ENCODE measurements around the gene GDNF.

Gene GDNF

DNA sequence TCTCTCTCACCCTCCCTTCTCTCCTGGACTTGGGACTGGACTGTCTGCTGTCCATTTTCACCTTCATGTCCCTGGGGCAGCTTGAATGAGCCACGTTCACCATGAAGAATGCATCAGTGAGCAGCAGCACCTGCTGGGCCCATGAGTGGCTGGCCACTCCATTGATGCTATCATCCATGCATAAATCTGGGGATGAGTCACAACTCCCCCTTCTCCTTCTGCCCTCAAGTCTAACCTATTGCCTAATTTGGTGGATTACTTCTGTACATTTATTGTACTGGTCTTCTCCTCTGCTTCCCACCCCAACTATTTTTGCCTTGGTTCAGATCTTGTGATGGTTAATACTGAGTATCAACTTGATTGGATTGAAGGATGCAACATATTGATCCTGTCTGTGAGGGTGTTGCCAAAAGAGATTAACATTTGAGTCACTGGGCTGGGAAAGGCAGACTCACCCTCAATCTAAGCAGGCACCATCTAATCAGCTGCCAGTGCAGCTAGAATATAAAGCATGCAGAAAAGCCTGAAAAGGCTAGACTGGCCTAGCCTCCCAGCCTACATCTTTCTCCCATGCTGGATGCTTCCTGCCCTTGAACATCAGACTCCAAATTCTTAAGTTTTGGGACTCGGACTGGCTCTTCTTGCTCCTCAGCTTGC, 46.7 kb downstream of the GDNF start:
- Histone ChIP-seq H3K4me1 (no peaks in the 10 kb centered on the region), H3K27me3 (no peaks in the 10 kb centered on the region), H3K36me3 (no peaks in the 10 kb centered on the region), H3K4me3 (no peak overlapping the region), H3K27ac (no peak overlapping the region), H3K9me3 (peaks cover 0 to 18% (median 14%) of the 10 kb centered on the region in 3 donors)
- TF ChIP-seq, protein P1, sequence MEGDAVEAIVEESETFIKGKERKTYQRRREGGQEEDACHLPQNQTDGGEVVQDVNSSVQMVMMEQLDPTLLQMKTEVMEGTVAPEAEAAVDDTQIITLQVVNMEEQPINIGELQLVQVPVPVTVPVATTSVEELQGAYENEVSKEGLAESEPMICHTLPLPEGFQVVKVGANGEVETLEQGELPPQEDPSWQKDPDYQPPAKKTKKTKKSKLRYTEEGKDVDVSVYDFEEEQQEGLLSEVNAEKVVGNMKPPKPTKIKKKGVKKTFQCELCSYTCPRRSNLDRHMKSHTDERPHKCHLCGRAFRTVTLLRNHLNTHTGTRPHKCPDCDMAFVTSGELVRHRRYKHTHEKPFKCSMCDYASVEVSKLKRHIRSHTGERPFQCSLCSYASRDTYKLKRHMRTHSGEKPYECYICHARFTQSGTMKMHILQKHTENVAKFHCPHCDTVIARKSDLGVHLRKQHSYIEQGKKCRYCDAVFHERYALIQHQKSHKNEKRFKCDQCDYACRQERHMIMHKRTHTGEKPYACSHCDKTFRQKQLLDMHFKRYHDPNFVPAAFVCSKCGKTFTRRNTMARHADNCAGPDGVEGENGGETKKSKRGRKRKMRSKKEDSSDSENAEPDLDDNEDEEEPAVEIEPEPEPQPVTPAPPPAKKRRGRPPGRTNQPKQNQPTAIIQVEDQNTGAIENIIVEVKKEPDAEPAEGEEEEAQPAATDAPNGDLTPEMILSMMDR (IDR thresholded peaks at IDR 0.05) = no peak
- DNase-seq = no peak
- intact Hi-C loops (cut with DNase I; ENCODE audit: low total_unique reads) = no loop called here

DNA sequence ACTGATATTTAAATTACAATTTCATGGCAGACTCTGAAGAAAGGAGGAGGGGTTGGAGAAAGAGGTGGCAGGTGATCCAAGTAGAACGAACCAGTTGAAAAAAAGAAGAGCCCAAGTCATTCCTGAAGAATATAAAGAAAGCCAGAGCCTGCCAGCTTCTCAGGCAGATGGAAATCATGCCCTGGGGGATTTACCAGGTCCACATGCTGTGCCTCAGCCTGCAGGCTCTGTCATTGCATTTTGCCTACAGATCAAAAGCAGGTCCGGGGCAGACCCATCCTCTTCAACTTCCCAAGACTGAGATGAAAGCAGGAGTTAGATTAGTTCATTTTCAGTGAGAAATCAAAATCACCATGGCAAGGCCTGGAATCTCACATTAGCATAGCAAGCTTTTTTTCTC, 48.5 kb downstream of the GDNF start:
- DNase-seq = no peak
- TF ChIP-seq, protein P1 (IDR thresholded peaks at IDR 0.05) = no peak
- peaks cover 0 to 18% (median 14%) of the 10 kb centered on the region in 3 donors for H3K9me3 ChIP-seq
- intact Hi-C loops (cut with DNase I; ENCODE audit: low total_unique reads) = no loop called here
- no peaks in the 10 kb centered on the region for H3K27me3 ChIP-seq
- no peaks in the 10 kb centered on the region for H3K36me3 ChIP-seq
- no peak overlapping the region for H3K27ac ChIP-seq
- no peaks in the 10 kb centered on the region for H3K4me1 ChIP-seq
- H3K4me3 ChIP-seq = no peak overlapping the region

GRCh38 chr5:37789991-37790390, 49.9 kb downstream of the GDNF start:
- Histone ChIP-seq H3K4me1 (no peaks in the 10 kb centered on the region), H3K9me3 (peaks cover 0 to 9% (median 7%) of the 10 kb centered on the region in 3 donors), H3K36me3 (no peaks in the 10 kb centered on the region), H3K4me3 (no peak overlapping the region), H3K27me3 (no peaks in the 10 kb centered on the region), H3K27ac (no peak overlapping the region)
- intact Hi-C loops (cut with DNase I; ENCODE audit: low total_unique reads) = no loop called here
- no peak for DNase-seq
- TF ChIP-seq, protein P1 (IDR thresholded peaks at IDR 0.05) = no peak

GRCh38 chr5:37787742-37788141, 52.1 kb downstream of the GDNF start:
- Histone ChIP-seq H3K27ac (no peak overlapping the region), H3K36me3 (no peaks in the 10 kb centered on the region), H3K4me3 (no peak overlapping the region), H3K27me3 (no peaks in the 10 kb centered on the region), H3K4me1 (no peaks in the 10 kb centered on the region), H3K9me3 (no peaks in the 10 kb centered on the region)
- intact Hi-C loops (cut with DNase I; ENCODE audit: low total_unique reads) = no loop called here
- no peak for DNase-seq
- TF ChIP-seq, protein P1 (IDR thresholded peaks at IDR 0.05) = no peak

GRCh38 chr5:37786862-37787519, 52.9 kb downstream of the GDNF start:
- H3K27me3 ChIP-seq = no peaks in the 10 kb centered on the region
- intact Hi-C loops (cut with DNase I; ENCODE audit: low total_unique reads) = no loop called here
- H3K36me3 ChIP-seq = no peaks in the 10 kb centered on the region
- TF ChIP-seq, protein P1 (IDR thresholded peaks at IDR 0.05) = no peak
- H3K9me3 ChIP-seq = no peaks in the 10 kb centered on the region
- H3K4me3 ChIP-seq = no peak overlapping the region
- no peak for DNase-seq
- H3K4me1 ChIP-seq = no peaks in the 10 kb centered on the region
- H3K27ac ChIP-seq = no peak overlapping the region

All from tibial artery (tissue), 4 donors.